H1 (cell line): Measurements from ENCODE around the gene GAS2L1. TPM values are rescaled to one million over a fixed set of nuclear protein-coding genes. Genes with fewer than 3 reads are reported as not detected.

Experiments
- CTCF ChIA-PET: fragments of 300-600 bp; sonication (Branson Sonifier 250); formaldehyde crosslinking; loops from one replicate; lab custom pipeline; 2021; ENCODE audit not compliant: partially characterized antibody; lab: Charles Lee
- POLR2A ChIA-PET: fragments of 300-600 bp; sonication (Branson Sonifier 250); formaldehyde crosslinking; loops from one replicate; lab custom pipeline; 2021; ENCODE audit warnings: inconsistent platforms; ENCODE audit not compliant: partially characterized antibody; lab: Charles Lee
- DNase-seq, 2 experiments: peaks; one replicate each; pipeline versions ENCODE4 v3.0.0 to v3.0.0-alpha.2; 2010 to 2022; ENCODE audit warnings: low spot score in 2 of 2, low read depth in 1 of 2, mixed read lengths in 1 of 2
- FAIRE-seq: peaks from 2 replicates; lab custom pipeline; 2011; peaks lifted over from hg19 to GRCh38; lab: Jason Lieb, UNC
- H2AFZ ChIP-seq: 2 replicates; pipeline ENCODE4 v1.8.1; 2012; ENCODE audit warnings: low read length, inconsistent platforms
- H2AK5ac ChIP-seq: 2 replicates; pipeline ENCODE4 v1.6.1; 2013; ENCODE audit warnings: low read depth, low read length
- H2BK120ac ChIP-seq: replicated peaks from 2 replicates; pipeline ENCODE3; 2013; ENCODE audit warnings: low read depth, low read length, inconsistent platforms
- H2BK12ac ChIP-seq: 2 replicates; pipeline ENCODE4 v1.6.1; 2013; ENCODE audit warnings: low read depth, low read length
- H2BK15ac ChIP-seq: 2 replicates; pipeline ENCODE4 v1.6.1; 2013; ENCODE audit warnings: low read length
- H2BK20ac ChIP-seq: 2 replicates; pipeline ENCODE4 v1.6.1; 2013; ENCODE audit warnings: low read length
- H2BK5ac ChIP-seq: 2 replicates; pipeline ENCODE4 v1.6.1; 2013; ENCODE audit warnings: low read depth, low read length
- H3K14ac ChIP-seq: 2 replicates; pipeline ENCODE4 v1.6.1; 2013; ENCODE audit warnings: inconsistent platforms; ENCODE audit not compliant: insufficient read length
- H3K18ac ChIP-seq: 2 replicates; pipeline ENCODE4 v1.6.1; 2013; ENCODE audit warnings: low read length; ENCODE audit errors: extremely low read depth
- H3K23ac ChIP-seq: 2 replicates; pipeline ENCODE4 v1.6.1; 2013; ENCODE audit warnings: inconsistent platforms; ENCODE audit not compliant: insufficient read length
- H3K23me2 ChIP-seq: 2 replicates; pipeline ENCODE4 v1.6.1; 2013; ENCODE audit warnings: low read depth, low read length
- H3K27ac ChIP-seq: 2 replicates; pipeline ENCODE4 v1.6.1; 2011; ENCODE audit warnings: low read depth, low read length, inconsistent platforms
- H3K27me3 ChIP-seq, 4 experiments: replicated peaks in 1 of 4; 1 replicate in 1 of 4; 2 replicates in 3 of 4; pipeline versions ENCODE4 v1.6.1 to v1.8.1; 2011 to 2013; ENCODE audit warnings: low read length in 3 of 4, mild to moderate bottlenecking in 3 of 4, inconsistent platforms in 2 of 4, mixed read lengths in 2 of 4, moderate library complexity in 1 of 4; ENCODE audit not compliant: control insufficient read depth in 3 of 4, insufficient read depth in 3 of 4; ENCODE audit errors: extremely low read depth in 1 of 4
- H3K36me3 ChIP-seq, 4 experiments: 2 replicates each; pipeline versions ENCODE4 v1.6.1 to v1.8.1; 2011 to 2013; ENCODE audit warnings: mild to moderate bottlenecking in 4 of 4, low read length in 3 of 4, moderate library complexity in 2 of 4, control low read depth in 1 of 4, inconsistent platforms in 1 of 4; ENCODE audit not compliant: insufficient read depth in 4 of 4, control insufficient read depth in 2 of 4
- H3K4ac ChIP-seq: replicated peaks from 2 replicates; pipeline ENCODE3; 2013; ENCODE audit warnings: low read length, low read depth, mixed read lengths, inconsistent platforms; ENCODE audit not compliant: insufficient read length
- H3K4me1 ChIP-seq, 4 experiments: replicated peaks in 1 of 4; 1 replicate in 1 of 4; 2 replicates in 3 of 4; pipeline versions ENCODE4 v1.6.1 to v1.8.1; 2011 to 2013; ENCODE audit warnings: low read length in 3 of 4, inconsistent platforms in 2 of 4, mixed read lengths in 1 of 4; ENCODE audit not compliant: insufficient read depth in 4 of 4, control insufficient read depth in 3 of 4
- H3K4me2 ChIP-seq, 2 experiments: 2 replicates each; pipeline versions ENCODE4 v1.6.1 to v1.8.1; 2011 to 2013; ENCODE audit warnings: low read depth in 2 of 2, low read length in 2 of 2, control low read depth in 1 of 2, inconsistent platforms in 1 of 2, mild to moderate bottlenecking in 1 of 2; ENCODE audit not compliant: insufficient read depth in 1 of 2
- H3K4me3 ChIP-seq, 4 experiments: fragments of 200-600, 300-600 bp in 1 of 4; sonication (generic), shearing (Covaris generic), sonication (Bioruptor Twin) in 1 of 4; 2 replicates each; pipeline versions ENCODE4 v1.5.1 to v1.8.1; 2011 to 2016; ENCODE audit warnings: low read length in 4 of 4, low read depth in 3 of 4, control low read depth in 2 of 4, inconsistent platforms in 2 of 4, mild to moderate bottlenecking in 2 of 4, mixed read lengths in 1 of 4, moderate library complexity in 1 of 4; ENCODE audit not compliant: insufficient read depth in 2 of 4; ENCODE audit errors: extremely low read depth in 1 of 4
- H3K56ac ChIP-seq: replicated peaks from 2 replicates; pipeline ENCODE3; 2013; ENCODE audit warnings: low read depth, mild to moderate bottlenecking, mixed read lengths, low read length, inconsistent platforms; ENCODE audit not compliant: insufficient read length
- H3K79me1 ChIP-seq: 2 replicates; pipeline ENCODE4 v1.6.1; 2013; ENCODE audit warnings: low read depth, low read length, control low read depth
- H3K79me2 ChIP-seq, 2 experiments: 2 replicates each; pipeline versions ENCODE4 v1.6.1 to v1.8.1; 2012 to 2013; ENCODE audit warnings: low read length in 2 of 2, mild to moderate bottlenecking in 2 of 2, inconsistent platforms in 1 of 2; ENCODE audit not compliant: insufficient read depth in 2 of 2, control insufficient read depth in 1 of 2
- H3K9ac ChIP-seq, 4 experiments: replicated peaks in 1 of 4; 1 replicate in 1 of 4; 2 replicates in 3 of 4; pipeline versions ENCODE4 v1.6.1 to v1.8.1; 2011 to 2013; ENCODE audit warnings: low read depth in 3 of 4, low read length in 3 of 4, control low read depth in 2 of 4, mild to moderate bottlenecking in 2 of 4, moderate library complexity in 2 of 4, inconsistent platforms in 1 of 4; ENCODE audit errors: extremely low read depth in 1 of 4
- H3K9me3 ChIP-seq, 2 experiments: 2 replicates each; pipeline versions ENCODE4 v1.6.1 to v1.8.1; 2012 to 2013; ENCODE audit warnings: mild to moderate bottlenecking in 2 of 2, moderate library complexity in 2 of 2, control low read depth in 1 of 2, inconsistent platforms in 1 of 2, low read depth in 1 of 2, low read length in 1 of 2, mixed read lengths in 1 of 2; ENCODE audit not compliant: insufficient read depth in 2 of 2
- H4K20me1 ChIP-seq, 2 experiments: replicated peaks in 1 of 2; 2 replicates each; pipeline versions ENCODE3 to v1.8.1; 2011 to 2013; ENCODE audit warnings: inconsistent platforms in 2 of 2, low read length in 2 of 2, mild to moderate bottlenecking in 1 of 2; ENCODE audit not compliant: insufficient read depth in 2 of 2, control insufficient read depth in 1 of 2
- H4K5ac ChIP-seq: 2 replicates; pipeline ENCODE4 v1.6.1; 2013; ENCODE audit warnings: low read length, low read depth, mixed read lengths, inconsistent platforms; ENCODE audit not compliant: insufficient read length
- H4K8ac ChIP-seq: 2 replicates; pipeline ENCODE4 v1.8.0; 2013; ENCODE audit warnings: mild to moderate bottlenecking, moderate library complexity, low read length, inconsistent platforms; ENCODE audit not compliant: insufficient read depth; ENCODE audit errors: extremely low read depth
- H4K91ac ChIP-seq: replicated peaks from 2 replicates; pipeline ENCODE3; 2013; ENCODE audit warnings: low read length, mixed read lengths, inconsistent platforms; ENCODE audit not compliant: insufficient read length
- ASH2L ChIP-seq: fragments of 200-600, 300-600 bp; sonication (generic); IDR thresholded peaks from one replicate; pipeline ENCODE4 v1.7.1; 2017; ENCODE audit warnings: low read length
- BACH1 ChIP-seq: IDR thresholded peaks from 2 replicates; pipeline ENCODE4 v1.6.1; 2012; ENCODE audit warnings: low read length, improper control_type of control experiment
- HDAC2 ChIP-seq, 2 experiments: fragments of 300-600 bp in 1 of 2; sonication (generic) in 1 of 2; IDR thresholded peaks; 2 replicates each; pipeline ENCODE4 v1.6.1; 2011 to 2012; ENCODE audit warnings: low read depth in 2 of 2, low read length in 2 of 2, mild to moderate bottlenecking in 2 of 2, moderate library complexity in 2 of 2, borderline replicate concordance in 1 of 2, inconsistent platforms in 1 of 2
- POLR2AphosphoS5 ChIP-seq: IDR thresholded peaks from 2 replicates; pipeline ENCODE4 v1.6.1; 2011; ENCODE audit warnings: low read depth, low read length
- SIRT6 ChIP-seq: IDR thresholded peaks from one replicate; pipeline ENCODE4 v1.7.1; 2012; ENCODE audit warnings: low read length, inconsistent platforms
- TCF12 ChIP-seq: IDR thresholded peaks from 2 replicates; pipeline ENCODE4 v1.6.1; 2011; ENCODE audit warnings: low read depth, mild to moderate bottlenecking, low read length
- WGBS, 2 experiments: shearing (Covaris generic) in 1 of 2; methylation state at CpG; one replicate each; pipeline versions ENCODE4 v1.1.6 to v1.1.7; 2013 to 2015; ENCODE audit warnings: low lambda C conversion rate in 2 of 2, mixed read lengths in 2 of 2, inconsistent platforms in 1 of 2, low coverage in 1 of 2, missing lambda C conversion rate in 1 of 2; ENCODE audit not compliant: insufficient replicate concordance in 2 of 2, insufficient coverage in 1 of 2, insufficient read length in 1 of 2; ENCODE audit errors: extremely low coverage in 1 of 2, missing lambda C conversion rate in 1 of 2; 5-methylcytosine and 5-hydroxymethylcytosine counted together
- polyA plus RNA-seq, 7 experiments: library from polyadenylated mRNA; depleted of rRNA in 3 of 7; stranded (reverse) in 5 of 7; unstranded in 2 of 7; fragments of >200 nt in 5 of 7; fragments of 200-250 nt in 2 of 7; gene quantifications; 1 replicate in 5 of 7; 2 replicates in 1 of 7; 4 replicates in 1 of 7; pipeline versions ENCODE4 v1.2.1 to v1.2.3, GENCODE V29; 2011 to 2013; ENCODE audit warnings: missing spikeins in 2 of 7, mixed read lengths in 2 of 7
- total RNA-seq: library from RNA; stranded (reverse); fragmentation: NEBNext Ultra II Directional; extraction: Animal tissue kit (Norgen Biotek cat#: 25700); gene quantifications from 2 replicates; pipeline ENCODE4 v1.2.1, GENCODE V29; 2021

The GAS2L1 gene
- total and polyA plus RNA-seq, 2 of the 8 experiments (the other 6 are each of a cell fraction or from before 2014, with no cell fraction given), result 3.6 to 10.1 TPM

- WGBS, 2 experiments, result 92% methylated on average over 4 of the region's 4 CpGs; no CpG with 5 or more reads in 1 of the 2 experiments
- no peak overlapping the region for H3K4me3 ChIP-seq
- no peak overlapping the region for H3K56ac ChIP-seq
- no peak overlapping the region for H4K5ac ChIP-seq
- FAIRE-seq, result no peak
- H4K8ac ChIP-seq, result no peak overlapping the region
- peaks cover 0 to 3% (median 0%) of the 10 kb centered on the region in 4 experiments; a peak in 1 of 7 replicates for H3K4me1 ChIP-seq
- H3K18ac ChIP-seq, result no peak overlapping the region
- H4K20me1 ChIP-seq, result peaks cover 10 to 19% of the 10 kb centered on the region in 2 experiments
- no peak overlapping the region for H3K4ac ChIP-seq
- CTCF ChIA-PET, result interaction anchor here (1.3 to 4.8 kb wide), 3 partner anchors 12 to 27 kb away, joined by 4 to 41 read pairs (median 6); no protein-coding TSS in a partner anchor
- H2BK5ac ChIP-seq, result no peak overlapping the region
- no peak overlapping the region for H2AK5ac ChIP-seq
- H3K23me2 ChIP-seq, result no peaks in the 10 kb centered on the region
- no peak overlapping the region for H3K9ac ChIP-seq
- TF ChIP-seq SIRT6, result no peak
- no peak for TF ChIP-seq BACH1
- 0 out of 2 replicates have a peak, but pooled peaks have one; percentile 91 for TF ChIP-seq POLR2AphosphoS5
- TF ChIP-seq ASH2L, result no peak
- no peak for TF ChIP-seq TCF12
- no peak for TF ChIP-seq HDAC2 (IDR thresholded peaks at IDR 0.05; ENCODE audit: borderline replicate concordance in 1 of 2, low read depth in 2 of 2, low read length in 2 of 2)
- TF ChIP-seq, all 59 proteins: peak for 1
- no peak overlapping the region for H3K27ac ChIP-seq
- H2AFZ ChIP-seq, result no peak overlapping the region
- no peak overlapping the region for H2BK15ac ChIP-seq
- H3K27me3 ChIP-seq, result no peaks in the 10 kb centered on the region
- POLR2A ChIA-PET, result interaction anchor here (0.5 to 9.1 kb wide), 11 partner anchors 8 to 275 kb away, joined by 3 to 147 read pairs (median 17); partner anchors contain the start of genes EWSR1, RASL10A and RHBDD3
- no peaks in the 10 kb centered on the region for H3K79me2 ChIP-seq
- H3K23ac ChIP-seq, result no peak overlapping the region
- no peak overlapping the region for H3K4me2 ChIP-seq
- H3K79me1 ChIP-seq, result no peaks in the 10 kb centered on the region; the same call in 1 of the 2 replicates
- H2BK20ac ChIP-seq, result no peak overlapping the region
- no peak overlapping the region for H2BK12ac ChIP-seq
- H3K36me3 ChIP-seq, result peaks cover 43 to 56% (median 44%) of the 10 kb centered on the region in 4 experiments
- H2BK120ac ChIP-seq, result no peak overlapping the region
- no peak for DNase-seq
- no peak overlapping the region for H3K14ac ChIP-seq
- H3K9me3 ChIP-seq, result no peaks in the 10 kb centered on the region
- H4K91ac ChIP-seq, result no peak overlapping the region
Measured at GRCh38 chr22:29300467-29300806, 6.0 kb upstream of the GAS2L1 start.
